ENCODE data around the gene CGB1. TPM values are rescaled to one million over a fixed set of nuclear protein-coding genes. Genes with fewer than 3 reads are reported as not detected.

Gene CGB1
- polyA plus RNA-seq, 1 donor (not counting 4 experiments of a cell fraction or from before 2014, with no cell fraction given): not detected

DNA sequence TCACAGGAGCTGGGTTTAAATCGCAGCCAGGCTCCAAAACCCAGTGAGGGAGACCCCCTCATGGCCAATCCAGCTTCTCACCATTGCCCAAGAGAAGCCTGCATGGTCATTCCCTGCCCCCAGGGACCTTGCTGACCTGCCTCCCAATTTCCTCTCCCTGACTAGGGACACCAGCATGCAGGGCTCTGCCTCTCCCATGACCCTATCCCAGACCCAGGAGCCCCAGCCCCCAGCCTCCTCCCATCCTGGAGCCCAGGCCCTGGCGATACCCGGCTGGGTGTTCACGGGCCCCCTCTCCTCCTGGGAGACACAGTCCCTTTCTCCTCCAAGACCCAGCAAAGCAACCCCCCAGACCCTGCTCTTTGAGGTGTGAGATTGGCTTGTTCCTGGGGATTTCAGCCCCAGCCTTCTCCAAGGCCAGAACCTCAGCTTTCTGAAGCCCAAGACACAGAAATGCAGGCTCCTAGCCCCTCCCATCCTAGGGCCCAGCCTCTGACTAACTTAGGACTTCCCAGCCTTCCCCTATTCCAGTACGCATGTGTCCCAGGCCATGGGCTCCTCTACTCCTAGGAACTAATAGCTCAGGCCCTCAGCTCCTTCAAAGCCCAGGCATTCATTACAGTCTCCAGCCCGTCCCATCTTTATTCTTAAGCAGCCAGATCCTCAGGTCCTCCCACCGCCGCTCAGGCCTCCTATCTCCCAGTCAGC is 44.7 kb downstream of the CGB1 start:
- Histone ChIP-seq H3K9ac (ENCODE audit: control insufficient read depth, extremely low read depth, insufficient read depth, low read length) (peak overlapping the region; percentile 95), H3K9me3 (ENCODE audit: control insufficient read depth, low read depth, low read length) (no peaks in the 10 kb centered on the region), H3K9me1 (ENCODE audit: control insufficient read depth, extremely low read depth, insufficient read depth, low read length) (peaks cover 3% of the 10 kb centered on the region), H3K4me2 (ENCODE audit: control insufficient read depth, extremely low read depth, insufficient read depth, low read depth, low read length) (peak overlapping the region; percentile 88), H2AFZ (ENCODE audit: control insufficient read depth, low read length) (no peak overlapping the region), H3K27me3 (ENCODE audit: control insufficient read depth, extremely low read depth, insufficient read depth, low read length) (no peaks in the 10 kb centered on the region), H3K79me2 (ENCODE audit: control insufficient read depth, insufficient read depth, low read length) (peaks cover 68% of the 10 kb centered on the region), H3K4me3 (ENCODE audit: control insufficient read depth in 2 of 3, extremely low read depth in 1 of 3, insufficient read depth in 2 of 3, low read depth in 1 of 3, low read length in 3 of 3) (peak overlapping the region; percentile 76 to 98 (median 95)), H3K4me1 (ENCODE audit: control insufficient read depth, extremely low read depth, insufficient read depth, low read length) (peaks cover 15% of the 10 kb centered on the region), H3K36me3 (ENCODE audit: control insufficient read depth in 2 of 2, extremely low read depth in 1 of 2, insufficient read depth in 2 of 2, low read length in 2 of 2) (peaks cover 25 to 28% of the 10 kb centered on the region in 2 experiments), H4K20me1 (ENCODE audit: control insufficient read depth, extremely low read depth, insufficient read depth, low read length) (no peaks in the 10 kb centered on the region), H3K27ac (ENCODE audit: control insufficient read depth, insufficient read depth, low read length) (peak overlapping the region; percentile 92)
- peak; percentile 80 for FAIRE-seq
- TF ChIP-seq EZH2 (IDR thresholded peaks at IDR 0.05; ENCODE audit: low read length): no peak
- no peak for TF ChIP-seq CTCF (optimal IDR thresholded peaks at IDR 0.05 in 1 of 3, IDR thresholded peaks at IDR 0.05 in 1 of 3, conservative IDR thresholded peaks at IDR 0.05 in 1 of 3; ENCODE audit: extremely low read depth in 1 of 3, insufficient read depth in 2 of 3, low read length in 3 of 3)
- no peak for DNase-seq (ENCODE audit: low read depth, low spot score)
- dilution Hi-C loops (cut with MboI; ENCODE audit: extremely low pct_ligation_motif_present, low sequenced_read_pairs): no loop called here

DNA sequence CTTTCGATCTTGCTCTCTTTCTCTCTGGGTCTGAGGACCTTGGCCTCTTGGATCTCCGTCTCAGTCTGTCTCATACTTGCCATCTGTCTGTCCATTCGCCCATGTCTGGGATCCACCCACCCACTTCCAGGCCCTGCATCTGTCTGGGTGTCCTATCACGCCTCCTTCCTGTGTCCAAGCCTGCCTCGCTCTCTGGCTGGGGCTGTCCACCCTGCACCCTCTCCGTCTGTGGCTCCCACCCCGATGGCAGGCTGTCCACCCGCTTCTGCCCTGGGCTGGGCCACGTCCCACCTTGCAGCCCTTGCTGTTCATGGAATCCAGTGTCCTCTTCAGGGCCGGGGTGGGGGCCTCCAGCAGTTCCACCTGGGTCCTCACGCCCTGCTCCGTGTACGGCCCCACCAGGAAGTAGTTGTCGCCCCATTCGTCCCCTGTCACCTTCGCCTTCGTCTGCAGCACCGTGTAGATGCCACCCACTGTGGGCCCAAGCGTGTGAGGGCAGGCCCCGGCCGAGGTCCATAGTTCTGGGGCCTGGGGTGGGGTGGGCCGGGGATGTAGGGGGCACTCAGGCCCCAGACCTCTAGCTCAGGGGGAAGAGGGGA is 45.6 kb downstream of the CGB1 start:
- Histone ChIP-seq H3K27me3 (ENCODE audit: control insufficient read depth, extremely low read depth, insufficient read depth, low read length) (no peaks in the 10 kb centered on the region), H3K79me2 (ENCODE audit: control insufficient read depth, insufficient read depth, low read length) (peaks cover 60% of the 10 kb centered on the region), H3K9me1 (ENCODE audit: control insufficient read depth, extremely low read depth, insufficient read depth, low read length) (peaks cover 3% of the 10 kb centered on the region), H2AFZ (ENCODE audit: control insufficient read depth, low read length) (no peak overlapping the region), H3K9me3 (ENCODE audit: control insufficient read depth, low read depth, low read length) (no peaks in the 10 kb centered on the region), H3K36me3 (ENCODE audit: control insufficient read depth in 2 of 2, extremely low read depth in 1 of 2, insufficient read depth in 2 of 2, low read length in 2 of 2) (peaks cover 30 to 33% of the 10 kb centered on the region in 2 experiments), H3K9ac (ENCODE audit: control insufficient read depth, extremely low read depth, insufficient read depth, low read length) (peak overlapping the region; percentile 95), H3K4me1 (ENCODE audit: control insufficient read depth, extremely low read depth, insufficient read depth, low read length) (peaks cover 15% of the 10 kb centered on the region), H3K27ac (ENCODE audit: control insufficient read depth, insufficient read depth, low read length) (no peak overlapping the region), H3K4me3 (ENCODE audit: control insufficient read depth in 2 of 3, extremely low read depth in 1 of 3, insufficient read depth in 2 of 3, low read depth in 1 of 3, low read length in 3 of 3) (peak overlapping the region in 1 of 3 experiments; percentile 98), H3K4me2 (ENCODE audit: control insufficient read depth, extremely low read depth, insufficient read depth, low read depth, low read length) (peak overlapping the region; percentile 88), H4K20me1 (ENCODE audit: control insufficient read depth, extremely low read depth, insufficient read depth, low read length) (no peaks in the 10 kb centered on the region)
- no peak for TF ChIP-seq EZH2 (IDR thresholded peaks at IDR 0.05; ENCODE audit: low read length)
- no peak for TF ChIP-seq CTCF (optimal IDR thresholded peaks at IDR 0.05 in 1 of 3, IDR thresholded peaks at IDR 0.05 in 1 of 3, conservative IDR thresholded peaks at IDR 0.05 in 1 of 3; ENCODE audit: extremely low read depth in 1 of 3, insufficient read depth in 2 of 3, low read length in 3 of 3)
- DNase-seq (ENCODE audit: low read depth, low spot score): no peak
- dilution Hi-C loops (cut with MboI; ENCODE audit: extremely low pct_ligation_motif_present, low sequenced_read_pairs): no loop called here
- FAIRE-seq: no peak
